ENCODE data around the gene TGDS.

The TGDS gene

DNA sequence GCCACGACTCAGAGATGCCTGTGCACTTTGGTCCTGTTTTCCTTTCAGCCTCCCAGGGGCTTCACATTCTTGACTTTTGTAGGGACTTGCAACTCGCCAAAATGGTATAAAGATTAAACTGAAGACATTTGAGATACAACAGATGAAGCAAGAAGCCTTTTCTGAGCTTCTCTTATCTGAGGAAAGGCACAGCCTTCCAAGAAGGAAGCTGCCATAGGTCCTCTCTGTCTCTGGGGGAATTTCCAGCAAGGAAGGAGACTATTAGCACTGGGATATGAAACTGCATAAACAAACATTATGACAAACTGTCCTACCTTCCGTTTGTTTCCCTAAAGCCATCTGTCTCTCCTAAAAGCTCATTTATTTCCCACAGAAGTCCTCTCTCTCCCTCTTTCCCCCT, 39.3 kb downstream of the TGDS start:
- in situ Hi-C loops (cut with HindIII; ENCODE audit: low sequenced_read_pairs): no loop called here
- H3K4me3 ChIP-seq (ENCODE audit: low read depth, low read length): no peak overlapping the region
- TF ChIP-seq CTCF (IDR thresholded peaks at IDR 0.05; ENCODE audit: low read depth, low read length): no peak
- DNase-seq (ENCODE audit: low read depth, low spot score): no peak

DNA sequence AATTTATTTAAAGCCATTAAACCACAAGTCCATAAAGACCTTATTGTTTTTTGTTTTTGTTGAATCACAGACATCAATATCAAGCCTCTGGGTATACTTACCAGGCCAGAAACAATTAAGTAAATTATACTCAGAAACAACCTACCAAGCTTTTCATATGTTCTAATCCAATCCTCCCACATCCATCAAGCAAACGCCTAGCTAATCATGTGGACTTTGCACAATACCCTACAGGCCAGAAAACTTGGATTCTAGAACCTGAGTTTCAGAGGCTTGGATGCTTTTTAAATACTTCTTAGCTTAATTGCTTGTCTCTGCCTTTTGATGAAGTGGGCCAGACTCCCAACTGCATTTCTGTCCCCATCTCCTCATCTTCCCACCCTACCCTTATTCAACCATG, 39.9 kb downstream of the TGDS start:
- DNase-seq (ENCODE audit: low read depth, low spot score): no peak
- TF ChIP-seq CTCF (IDR thresholded peaks at IDR 0.05; ENCODE audit: low read depth, low read length): no peak
- no peak overlapping the region for H3K4me3 ChIP-seq (ENCODE audit: low read depth, low read length)
- in situ Hi-C loops (cut with HindIII; ENCODE audit: low sequenced_read_pairs): no loop called here

- no peak for DNase-seq (ENCODE audit: low read depth, low spot score)
- H3K4me3 ChIP-seq (ENCODE audit: low read depth, low read length): no peak overlapping the region
- in situ Hi-C loops (cut with HindIII; ENCODE audit: low sequenced_read_pairs): no loop called here
- TF ChIP-seq CTCF (IDR thresholded peaks at IDR 0.05; ENCODE audit: low read depth, low read length): no peak
Observed at GRCh38 chr13:94553766-94554165, 42.2 kb downstream of the TGDS start.

DNA sequence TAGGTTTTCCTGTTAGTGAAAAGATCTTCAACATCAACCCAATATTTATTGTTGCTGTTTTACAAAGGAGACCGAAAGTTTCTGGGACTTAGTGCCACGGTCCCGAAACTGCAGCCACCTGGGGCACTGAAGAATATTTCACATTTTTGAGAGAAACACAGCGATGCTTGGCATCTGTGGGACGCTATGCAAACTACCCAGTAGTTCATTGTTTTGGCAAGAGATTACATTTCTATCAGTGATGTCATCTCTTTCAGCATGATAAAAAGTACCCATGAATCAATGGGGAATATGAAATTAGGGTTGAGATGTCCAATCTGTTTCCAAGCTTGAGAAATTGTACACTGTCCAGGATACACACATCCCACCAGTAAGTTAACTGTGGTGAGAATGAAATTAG, 43.9 kb downstream of the TGDS start:
- no peak for TF ChIP-seq CTCF (IDR thresholded peaks at IDR 0.05; ENCODE audit: low read depth, low read length)
- no peak overlapping the region for H3K4me3 ChIP-seq (ENCODE audit: low read depth, low read length)
- in situ Hi-C loops (cut with HindIII; ENCODE audit: low sequenced_read_pairs): no loop called here
- DNase-seq (ENCODE audit: low read depth, low spot score): no peak

DNA sequence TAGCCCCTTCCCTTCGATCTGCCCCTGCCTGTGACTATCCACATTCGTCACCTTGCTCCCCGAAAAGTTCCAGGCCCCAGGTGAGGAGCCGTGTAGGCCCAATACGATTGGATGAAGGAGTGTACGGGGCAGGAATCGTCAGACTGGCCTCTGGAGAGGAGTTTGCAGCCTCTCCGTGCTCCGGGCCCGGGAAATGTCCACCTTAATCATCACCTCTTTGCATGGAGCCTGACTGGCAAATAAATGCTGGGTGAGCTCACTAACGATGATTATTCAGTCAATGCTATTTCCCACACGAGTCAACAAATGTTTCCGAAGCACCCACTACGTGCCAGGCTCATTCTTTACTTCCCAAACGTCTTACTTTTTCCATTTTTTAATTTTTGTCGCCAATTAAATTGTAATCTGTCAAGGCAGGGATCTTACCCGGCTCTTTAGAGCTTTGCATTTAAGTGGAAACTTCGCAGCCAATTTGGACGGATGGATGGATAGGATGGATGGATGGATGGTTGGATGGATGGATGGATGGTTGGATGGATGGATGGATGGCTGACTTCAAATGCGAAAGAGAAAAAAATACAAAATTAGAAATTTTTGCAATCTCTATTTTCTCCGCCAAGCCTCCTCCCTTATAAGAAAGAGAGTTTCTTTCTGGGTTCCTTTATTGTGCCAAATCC, 45.8 kb downstream of the TGDS start:
- no peak for DNase-seq (ENCODE audit: low read depth, low spot score)
- in situ Hi-C loops (cut with HindIII; ENCODE audit: low sequenced_read_pairs): no loop called here
- peak overlapping the region; percentile 81 for H3K4me3 ChIP-seq (ENCODE audit: low read depth, low read length)
- no peak for TF ChIP-seq CTCF (IDR thresholded peaks at IDR 0.05; ENCODE audit: low read depth, low read length)

DNA sequence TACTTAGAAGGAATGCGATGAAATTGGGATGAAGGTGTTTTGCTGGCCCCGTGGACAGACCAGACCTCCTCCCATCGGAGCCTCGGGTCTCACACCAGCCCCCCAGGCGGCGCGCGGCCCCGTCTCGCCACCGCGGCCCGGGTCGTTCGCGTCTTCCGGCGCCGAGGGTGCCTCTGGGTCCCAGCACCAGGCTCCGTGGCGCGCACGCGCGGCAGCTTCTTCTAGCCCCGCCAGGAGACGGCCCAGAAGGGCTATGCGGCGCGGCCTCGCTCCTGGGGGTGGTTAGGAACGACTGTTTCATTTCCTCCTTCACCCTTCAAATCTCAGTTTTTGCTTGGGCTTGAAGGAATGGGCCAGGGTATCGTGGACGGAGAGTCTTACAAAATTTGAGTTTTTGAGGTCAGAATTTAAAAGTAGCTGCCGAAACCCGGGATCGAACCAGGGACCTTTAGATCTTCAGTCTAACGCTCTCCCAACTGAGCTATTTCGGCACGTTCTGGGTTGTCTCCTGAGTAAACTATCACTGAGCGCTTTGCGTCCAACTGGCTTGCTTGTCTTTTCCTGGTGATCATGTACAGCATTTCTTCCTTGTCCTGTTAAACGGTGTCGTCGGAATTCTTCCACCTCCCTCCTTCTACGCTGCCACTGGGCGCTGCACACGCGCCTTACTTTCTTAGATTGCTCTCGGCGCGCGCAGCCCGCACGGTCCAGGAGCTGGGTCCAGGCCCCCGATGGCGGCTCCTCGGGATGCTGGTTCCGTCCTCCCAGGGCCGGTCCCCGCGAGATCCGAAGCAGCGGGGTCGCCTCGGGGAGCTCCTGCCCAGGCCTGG, 46.5 kb downstream of the TGDS start:
- peak overlapping the region; percentile 81 for H3K4me3 ChIP-seq (ENCODE audit: low read depth, low read length)
- DNase-seq (ENCODE audit: low read depth, low spot score): peak; percentile 96
- in situ Hi-C loops (cut with HindIII; ENCODE audit: low sequenced_read_pairs): no loop called here
- no peak for TF ChIP-seq CTCF (IDR thresholded peaks at IDR 0.05; ENCODE audit: low read depth, low read length)

Measured in astrocyte of the spinal cord (primary cell).